Loucy (cell line): ENCODE data around the gene ADGRB3.

Source experiments
- EZH2phosphoT487 ChIP-seq: fragments of 200-600 bp; IDR thresholded peaks from 2 replicates; pipeline ENCODE4 v1.6.1; 2018; ENCODE audit warnings: antibody characterized with exemption, mild to moderate bottlenecking, moderate library complexity, borderline replicate concordance
- TF ChIP-seq, protein P1 (sequence below): fragments of 200-600 bp; sonication (generic); conservative IDR thresholded peaks from 2 replicates; pipeline ENCODE4 v1.5.1; 2014; ENCODE audit warnings: mild to moderate bottlenecking, antibody characterized with exemption, low read length

DNA sequence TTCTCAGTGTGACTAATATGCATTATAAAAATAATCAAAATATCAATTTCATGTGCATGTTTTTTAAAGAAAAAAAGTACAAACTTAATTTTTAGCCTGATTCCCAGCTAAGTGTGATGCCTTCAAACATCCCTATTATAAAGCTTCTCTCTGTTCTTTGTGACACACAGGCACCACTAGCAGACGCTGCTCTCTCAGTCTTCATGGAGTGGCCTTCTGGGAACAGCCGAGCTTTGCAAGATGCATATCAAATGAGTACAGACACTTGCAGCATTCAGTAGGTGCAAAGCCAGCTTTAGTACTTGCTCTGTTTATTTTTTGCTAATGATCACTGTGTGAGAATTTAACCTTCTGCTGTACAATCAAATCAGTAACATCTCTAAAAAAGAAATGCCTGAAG is 340.0 kb downstream of the ADGRB3 start:
- TF ChIP-seq, protein P1, sequence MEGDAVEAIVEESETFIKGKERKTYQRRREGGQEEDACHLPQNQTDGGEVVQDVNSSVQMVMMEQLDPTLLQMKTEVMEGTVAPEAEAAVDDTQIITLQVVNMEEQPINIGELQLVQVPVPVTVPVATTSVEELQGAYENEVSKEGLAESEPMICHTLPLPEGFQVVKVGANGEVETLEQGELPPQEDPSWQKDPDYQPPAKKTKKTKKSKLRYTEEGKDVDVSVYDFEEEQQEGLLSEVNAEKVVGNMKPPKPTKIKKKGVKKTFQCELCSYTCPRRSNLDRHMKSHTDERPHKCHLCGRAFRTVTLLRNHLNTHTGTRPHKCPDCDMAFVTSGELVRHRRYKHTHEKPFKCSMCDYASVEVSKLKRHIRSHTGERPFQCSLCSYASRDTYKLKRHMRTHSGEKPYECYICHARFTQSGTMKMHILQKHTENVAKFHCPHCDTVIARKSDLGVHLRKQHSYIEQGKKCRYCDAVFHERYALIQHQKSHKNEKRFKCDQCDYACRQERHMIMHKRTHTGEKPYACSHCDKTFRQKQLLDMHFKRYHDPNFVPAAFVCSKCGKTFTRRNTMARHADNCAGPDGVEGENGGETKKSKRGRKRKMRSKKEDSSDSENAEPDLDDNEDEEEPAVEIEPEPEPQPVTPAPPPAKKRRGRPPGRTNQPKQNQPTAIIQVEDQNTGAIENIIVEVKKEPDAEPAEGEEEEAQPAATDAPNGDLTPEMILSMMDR, result peak; percentile 18; the same call in 1 of the 2 replicates
- TF ChIP-seq EZH2phosphoT487, result no peak
